Measurements from ENCODE around the gene HNRNPUL2. TPM values are rescaled to one million over a fixed set of nuclear protein-coding genes. Genes with fewer than 3 reads are reported as not detected.

The HNRNPUL2 gene
- total and polyA plus RNA-seq, 2 donors (not counting 1 experiment from before 2014, with no cell fraction given), result 14.6 to 70.4 TPM

DNA sequence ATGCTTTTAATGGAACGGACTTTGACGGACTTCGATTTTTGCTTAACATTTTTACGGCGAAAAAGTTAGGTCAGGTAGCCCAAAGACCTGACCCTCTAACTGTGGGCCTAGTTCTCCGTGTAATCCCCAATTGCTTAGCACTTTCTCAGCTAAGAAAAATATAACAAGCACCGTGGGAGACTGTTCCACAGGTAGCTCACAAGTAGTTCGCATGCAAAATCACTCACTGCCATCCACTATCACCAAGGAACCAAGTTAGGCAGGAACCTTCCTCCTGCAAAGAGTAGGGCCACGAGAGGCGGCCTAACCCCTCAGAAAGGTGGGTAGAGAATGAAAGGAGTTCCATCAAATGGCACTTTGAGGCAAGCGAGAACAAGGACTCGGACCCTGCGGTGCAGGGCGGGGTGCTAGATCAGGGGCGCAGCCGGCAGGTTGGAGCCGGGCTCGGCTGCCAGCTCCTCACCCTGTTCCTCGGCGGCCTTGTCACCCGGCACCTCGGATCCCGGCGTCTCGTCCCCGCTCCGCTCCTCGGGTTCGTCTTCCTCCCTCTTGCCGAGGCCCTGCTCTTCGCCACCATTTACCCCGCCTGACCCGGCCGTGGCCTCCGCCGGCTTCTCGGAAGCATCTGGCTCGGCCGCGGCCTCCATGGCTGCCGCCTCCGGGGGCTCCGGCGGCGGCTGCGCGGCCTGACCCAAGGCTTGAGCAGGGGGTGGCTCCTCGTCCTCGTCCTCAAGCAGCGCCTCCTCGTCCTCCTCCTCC is 922 bp downstream of the HNRNPUL2 start:
- Histone ChIP-seq H3K36me3 (replicated peaks in 1 of 2; ENCODE audit: control extremely low read depth in 1 of 2, control insufficient read depth in 1 of 2, extremely low read depth in 1 of 2, insufficient read depth in 2 of 2, low read length in 1 of 2) (peaks cover 3 to 34% of the 10 kb centered on the region in 2 experiments), H3K4me2 (replicated peaks; ENCODE audit: low read depth, low read length, poor library complexity, severe bottlenecking) (peak overlapping the region; percentile 91), H3K9ac (ENCODE audit: low read length) (peak overlapping the region; percentile 93), H3K79me2 (ENCODE audit: control insufficient read depth, insufficient read depth, low read length) (peaks cover 81% of the 10 kb centered on the region), H3K27me3 (replicated peaks in 1 of 4; ENCODE audit: control extremely low read depth in 1 of 4, control insufficient read depth in 3 of 4, insufficient read depth in 4 of 4, low read length in 3 of 4) (no peaks in the 10 kb centered on the region), H3K4me3 (ENCODE audit: control extremely low read depth in 1 of 5, extremely low read depth in 1 of 5, insufficient read depth in 1 of 5, low read depth in 2 of 5, low read length in 4 of 5) (peak overlapping the region; percentile 94 to 100 (median 99)), H2AFZ (ENCODE audit: insufficient read depth, low read depth, low read length, poor library complexity, severe bottlenecking) (peak overlapping the region; percentile 91), H3K4me1 (ENCODE audit: control insufficient read depth in 2 of 2, insufficient read depth in 2 of 2, low read length in 2 of 2) (peaks cover 37 to 41% of the 10 kb centered on the region in 2 donors), H4K20me1 (ENCODE audit: control insufficient read depth, insufficient read depth, low read length, poor library complexity, severe bottlenecking) (peaks cover 57% of the 10 kb centered on the region), H3K9me3 (ENCODE audit: control extremely low read depth in 1 of 3, control insufficient read depth in 2 of 3, insufficient read depth in 1 of 3, low read length in 2 of 3) (no peaks in the 10 kb centered on the region), H3K27ac (ENCODE audit: low read length in 2 of 2) (peak overlapping the region; percentile 40 to 90)
- peaks cover 55% of the 10 kb centered on the region for H3K4me1 Mint-ChIP-seq
- intact Hi-C loops (cut with micrococcal nuclease), result loop anchor here (2.0 kb wide), 5 partner anchors 56 to 154 kb away; partner anchors contain the start of genes EML3, ROM1, SLC3A2 and STX5
- no peaks in the 10 kb centered on the region for H3K9me3 Mint-ChIP-seq (ENCODE audit: insufficient read depth)
- TF ChIP-seq, protein P1, sequence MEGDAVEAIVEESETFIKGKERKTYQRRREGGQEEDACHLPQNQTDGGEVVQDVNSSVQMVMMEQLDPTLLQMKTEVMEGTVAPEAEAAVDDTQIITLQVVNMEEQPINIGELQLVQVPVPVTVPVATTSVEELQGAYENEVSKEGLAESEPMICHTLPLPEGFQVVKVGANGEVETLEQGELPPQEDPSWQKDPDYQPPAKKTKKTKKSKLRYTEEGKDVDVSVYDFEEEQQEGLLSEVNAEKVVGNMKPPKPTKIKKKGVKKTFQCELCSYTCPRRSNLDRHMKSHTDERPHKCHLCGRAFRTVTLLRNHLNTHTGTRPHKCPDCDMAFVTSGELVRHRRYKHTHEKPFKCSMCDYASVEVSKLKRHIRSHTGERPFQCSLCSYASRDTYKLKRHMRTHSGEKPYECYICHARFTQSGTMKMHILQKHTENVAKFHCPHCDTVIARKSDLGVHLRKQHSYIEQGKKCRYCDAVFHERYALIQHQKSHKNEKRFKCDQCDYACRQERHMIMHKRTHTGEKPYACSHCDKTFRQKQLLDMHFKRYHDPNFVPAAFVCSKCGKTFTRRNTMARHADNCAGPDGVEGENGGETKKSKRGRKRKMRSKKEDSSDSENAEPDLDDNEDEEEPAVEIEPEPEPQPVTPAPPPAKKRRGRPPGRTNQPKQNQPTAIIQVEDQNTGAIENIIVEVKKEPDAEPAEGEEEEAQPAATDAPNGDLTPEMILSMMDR (IDR thresholded peaks at IDR 0.05), result no peak
- TF ChIP-seq EZH2 (IDR thresholded peaks at IDR 0.05; ENCODE audit: borderline replicate concordance, insufficient read depth, low read depth, low read length, poor library complexity, severe bottlenecking), result no peak
- WGBS (ENCODE audit: insufficient coverage), result under 1% methylated on average over 51 of the region's 51 CpGs
- H3K27ac Mint-ChIP-seq, result peak overlapping the region; percentile 99
- H3K27me3 Mint-ChIP-seq, result no peaks in the 10 kb centered on the region
- CTCF ChIA-PET, result interaction anchor here (0.8 to 5.5 kb wide), 7 partner anchors 12 to 184 kb away, joined by 3 to 34 read pairs (median 3); partner anchors contain the start of genes SLC3A2, TMEM179B and ZBTB3
- H3K4me3 Mint-ChIP-seq, result peak overlapping the region; percentile 95
- no peak for ATAC-seq (ENCODE audit: low read depth)
- DNase-seq, result no peak
- POLR2A ChIA-PET, result interaction anchor here (0.6 to 4.9 kb wide), 15 partner anchors 18 to 155 kb away, joined by 3 to 75 read pairs (median 14); partner anchors contain the start of genes BSCL2, C11orf98, CSKMT and GNG3

All from B cell (primary cell).